NOMO-1 treated with DMSO at 0.1 percent for 48 hours (cell line): ENCODE data around the gene ACAP3.
A peak's percentile ranks its signal among the peaks of the same experiment; 100 is the strongest.

Experiments used
- DNase-seq: peaks from one replicate; lab custom pipeline; 2025; ENCODE audit not compliant: unreplicated experiment; lab: John Stamatoyannopoulos, UW

Gene ACAP3

GRCh38 chr1:1272341-1273208 lies 35.2 kb downstream of the ACAP3 start:
- DNase-seq, result no peak

GRCh38 chr1:1270813-1271212 lies 36.9 kb downstream of the ACAP3 start:
- no peak for DNase-seq

GRCh38 chr1:1268284-1268682 lies 39.4 kb downstream of the ACAP3 start:
- DNase-seq, result no peak

GRCh38 chr1:1267488-1268283 lies 40.0 kb downstream of the ACAP3 start:
- DNase-seq, result no peak

DNA sequence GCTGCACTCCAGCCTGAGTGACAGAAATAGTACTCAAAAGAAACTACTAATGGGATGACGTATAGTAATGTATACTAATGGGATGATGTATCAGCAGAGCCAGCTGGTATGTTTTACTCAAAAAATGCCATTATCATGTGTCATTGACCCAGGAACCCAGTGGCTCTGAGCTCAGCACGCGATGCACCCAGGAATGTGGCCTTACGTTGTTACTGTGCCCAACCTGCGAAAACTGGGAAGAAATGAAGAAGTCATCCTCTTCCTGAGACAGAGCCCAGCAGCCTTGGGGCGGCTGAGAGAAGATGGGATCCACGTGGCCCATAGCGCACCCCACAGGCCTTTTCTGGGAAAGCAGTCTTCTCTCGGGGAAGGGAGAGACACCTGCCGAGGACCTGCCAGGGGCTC lies 42.9 kb downstream of the ACAP3 start:
- no peak for DNase-seq

DNA sequence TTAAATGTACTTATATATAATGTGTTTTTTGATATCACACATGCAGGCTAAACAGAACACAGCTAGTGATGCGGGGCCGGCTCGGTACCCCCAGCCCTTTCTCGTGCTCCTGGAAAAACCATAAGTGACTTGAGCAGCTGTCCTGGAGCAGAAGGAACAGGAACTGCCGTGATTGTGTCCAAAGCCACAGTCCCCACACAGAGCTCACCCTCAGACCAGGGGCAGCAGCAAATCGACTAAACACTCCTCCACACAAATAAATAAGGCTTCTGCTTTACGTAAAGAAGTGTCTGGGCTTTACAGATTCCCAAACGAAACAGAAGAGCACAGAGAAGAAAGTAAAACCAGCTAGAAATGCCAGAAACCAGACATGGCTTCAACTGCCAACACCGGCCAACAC lies 43.7 kb downstream of the ACAP3 start:
- DNase-seq, result no peak

GRCh38 chr1:1262758-1263157 lies 45.0 kb downstream of the ACAP3 start:
- no peak for DNase-seq

DNA sequence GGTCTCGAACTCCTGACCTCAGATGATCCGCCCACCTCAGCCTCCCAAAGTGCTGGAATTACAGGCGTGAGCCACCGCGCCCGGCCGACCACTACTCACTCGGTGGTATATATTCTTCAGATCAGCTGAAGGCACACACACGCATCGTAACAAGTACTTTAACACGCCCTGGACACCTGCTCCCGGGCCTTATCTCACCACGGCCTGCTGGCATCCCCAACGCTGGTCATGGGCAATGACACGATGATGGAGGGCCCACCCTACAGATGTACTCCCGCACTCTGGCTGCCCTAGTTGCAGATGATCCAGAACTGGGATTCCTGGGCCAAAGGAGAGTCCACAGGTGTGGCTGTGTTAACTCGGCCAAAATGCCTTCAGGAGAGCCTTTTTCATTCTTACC lies 45.7 kb downstream of the ACAP3 start:
- no peak for DNase-seq

DNA sequence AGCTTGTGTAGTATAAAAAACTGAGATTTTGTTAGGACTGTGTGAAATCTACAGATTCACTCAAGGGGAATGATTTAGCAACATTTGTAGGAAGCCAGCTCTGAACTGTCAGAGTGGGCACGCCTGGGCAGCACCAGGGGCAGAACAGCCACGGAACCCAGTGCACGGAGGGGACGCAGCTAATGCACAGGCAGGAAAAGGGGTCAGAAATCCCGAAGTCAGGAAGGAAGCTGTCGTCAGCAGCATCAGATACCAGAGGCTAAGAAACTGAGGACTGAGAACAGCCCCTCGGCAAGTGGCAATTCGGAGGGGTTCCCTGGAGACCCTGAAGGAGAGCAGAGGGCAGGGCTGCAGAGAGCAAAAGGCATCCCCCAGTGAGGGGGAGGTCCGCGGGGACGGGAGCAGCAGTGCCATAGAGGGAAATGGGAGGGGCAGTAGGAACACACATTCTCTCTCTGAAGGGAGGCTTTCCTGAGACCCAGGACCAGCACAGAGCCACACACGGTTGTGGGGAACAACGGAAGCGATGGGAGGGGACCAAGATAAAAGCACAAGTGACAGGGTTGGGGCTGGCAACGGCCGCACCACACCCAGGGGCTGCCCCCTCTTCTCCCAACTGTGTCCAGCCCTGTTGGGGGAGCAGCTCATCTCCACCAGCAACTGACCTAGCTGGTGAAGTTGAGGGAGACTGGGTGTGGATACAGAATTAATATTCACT lies 46.7 kb downstream of the ACAP3 start:
- DNase-seq, result no peak

- DNase-seq, result peak; percentile 81
These were observed 47.7 kb downstream of the ACAP3 start for GRCh38 chr1:1259951-1260600.

- DNase-seq, result no peak
These were observed 48.2 kb downstream of the ACAP3 start for GRCh38 chr1:1259540-1259939.

DNA sequence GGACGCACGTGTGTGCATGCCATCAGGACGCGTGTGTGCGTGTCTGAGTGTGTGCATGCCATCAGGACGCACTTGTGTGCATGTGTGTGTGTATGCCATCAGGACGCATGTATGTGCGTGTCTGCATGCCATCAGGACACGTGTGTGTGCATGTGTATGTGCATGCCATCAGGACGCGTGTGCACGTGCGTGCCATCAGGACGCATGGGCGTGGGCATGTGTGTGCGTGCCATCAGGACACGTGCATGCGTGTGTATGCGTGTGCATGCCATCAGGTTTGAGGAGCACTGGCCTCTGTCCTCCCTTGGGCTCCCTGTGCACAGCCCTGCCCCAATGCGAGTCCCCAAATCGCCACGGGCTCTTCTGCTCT lies 48.6 kb downstream of the ACAP3 start:
- no peak for DNase-seq

DNA sequence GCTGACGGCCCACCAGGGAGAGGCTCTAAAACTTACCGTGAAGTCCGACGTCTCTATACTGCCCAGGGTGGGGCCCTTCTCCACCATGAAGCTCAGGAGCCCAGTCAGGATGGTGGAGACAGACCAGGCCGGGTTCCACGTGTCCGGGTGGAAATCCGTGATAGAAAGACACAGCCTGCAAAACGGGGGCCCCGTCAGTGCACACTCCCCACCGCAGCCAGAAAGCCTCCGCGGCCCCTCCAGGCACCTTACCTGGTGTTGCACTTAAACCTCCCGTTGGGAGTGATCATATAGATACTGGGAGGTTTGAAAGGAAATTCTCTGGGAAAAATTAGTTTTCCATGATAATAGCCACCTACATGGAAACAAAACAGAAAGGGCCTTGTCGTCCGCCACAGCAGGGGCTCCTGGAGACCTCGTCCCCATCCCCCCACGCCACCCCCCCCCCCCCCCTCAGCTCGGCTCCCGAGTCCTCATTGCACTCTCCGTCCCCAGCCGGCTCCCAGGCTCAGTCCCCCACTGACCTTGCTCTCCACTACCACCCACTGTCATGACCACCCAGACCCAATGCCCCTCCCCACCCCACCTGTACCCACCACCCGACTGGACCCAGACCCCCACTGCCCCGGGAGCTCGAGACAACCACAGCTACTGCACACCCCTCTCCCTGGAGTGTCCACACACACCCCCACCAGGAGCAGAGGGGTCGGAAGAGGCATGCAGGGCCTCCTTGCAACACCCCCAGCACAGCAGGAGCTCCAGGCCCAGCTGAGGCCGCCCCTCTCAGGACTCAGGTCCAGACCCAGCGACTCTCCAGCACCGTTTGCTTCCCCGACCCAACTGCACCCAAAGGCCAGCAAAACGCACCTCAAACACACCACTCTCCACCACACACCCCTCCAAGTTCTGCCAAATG lies 50.5 kb downstream of the ACAP3 start:
- DNase-seq, result no peak

- DNase-seq, result no peak
These were observed 52.1 kb downstream of the ACAP3 start for GRCh38 chr1:1255611-1256010.

DNA sequence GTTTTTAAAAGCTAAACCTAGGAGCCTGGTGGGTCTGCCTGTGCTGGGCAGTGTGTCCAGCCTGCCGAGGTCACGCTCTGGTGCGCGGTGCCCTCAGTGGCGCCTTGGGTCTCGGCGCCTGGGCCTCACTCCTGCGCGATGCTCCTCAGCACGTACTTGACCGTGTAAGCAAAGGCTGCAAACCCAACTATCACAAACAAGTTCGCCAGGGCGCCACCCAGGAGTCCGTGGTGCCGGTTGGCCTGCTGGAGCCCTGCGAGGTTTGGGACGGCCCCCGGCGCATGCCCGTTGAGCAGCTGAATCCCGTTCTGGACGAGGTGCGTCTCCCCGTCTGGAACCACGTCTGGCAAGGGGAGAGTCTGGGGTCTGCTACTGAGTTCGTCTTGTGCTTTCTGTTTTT lies 52.7 kb downstream of the ACAP3 start:
- no peak for DNase-seq

GRCh38 chr1:1254667-1254998 lies 53.1 kb downstream of the ACAP3 start:
- DNase-seq, result no peak

- DNase-seq, result no peak
These were observed 53.6 kb downstream of the ACAP3 start for GRCh38 chr1:1253972-1254666.

DNA sequence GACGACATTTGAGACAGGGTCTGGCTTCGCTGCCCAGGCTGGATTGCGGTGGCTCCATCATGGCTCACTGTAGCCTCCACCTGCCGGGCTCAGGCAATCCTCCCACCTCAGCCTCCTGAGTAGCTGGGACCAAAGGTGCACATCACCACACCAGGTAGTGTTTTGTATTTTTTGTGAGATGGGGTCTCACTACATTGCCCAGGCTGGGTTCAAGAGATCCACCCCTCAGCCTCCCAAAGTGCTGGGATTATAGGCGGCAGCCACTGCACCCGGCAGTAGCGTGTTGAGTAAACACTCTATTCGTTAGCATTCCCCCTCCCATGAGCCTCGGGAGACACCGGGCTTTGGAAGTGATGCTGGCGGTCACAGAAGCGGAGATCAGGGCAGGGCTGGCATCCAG lies 54.4 kb downstream of the ACAP3 start:
- no peak for DNase-seq

DNA sequence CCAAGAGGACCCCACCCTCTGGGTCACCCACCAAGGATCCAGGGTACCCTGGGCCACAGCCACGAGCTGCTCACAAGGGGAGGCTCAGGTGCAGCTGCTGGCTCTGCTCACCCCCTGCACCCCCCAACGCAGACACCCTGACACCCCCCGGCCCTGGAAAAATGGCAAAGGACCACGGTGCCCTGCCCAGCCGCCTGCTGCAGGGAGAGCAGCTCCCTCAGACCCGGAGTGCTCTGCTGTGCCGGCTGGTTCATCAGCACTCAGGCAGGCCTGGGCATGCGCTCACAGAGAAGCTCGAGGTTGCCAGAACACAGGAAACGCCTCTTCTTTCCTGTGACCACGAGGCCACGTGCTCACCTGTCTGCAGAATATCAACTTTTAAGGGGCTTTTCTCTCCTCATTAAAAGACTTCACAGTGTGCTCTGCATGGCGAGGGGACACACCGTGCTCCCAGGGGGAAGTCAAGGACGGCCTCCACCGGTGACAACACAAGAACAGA lies 56.9 kb downstream of the ACAP3 start:
- no peak for DNase-seq
